GM23338 (cell line): Measurements from ENCODE around the gene CRTC3. TPM values are rescaled to one million over a fixed set of nuclear protein-coding genes. Genes with fewer than 3 reads are reported as not detected.

Experiments
- ATAC-seq: fragments of 200-7000 bp; cut with Tn5 transposase; 3 replicates; pipeline ENCODE4 v1.9.1; 2020
- DNase-seq: peaks from one replicate; pipeline ENCODE4 v3.0.0-alpha.2; 2015; ENCODE audit warnings: low spot score
- H2AFZ ChIP-seq: fragments of 200-600 bp; sonication (generic); 2 replicates; pipeline ENCODE4 v1.8.0; 2016; ENCODE audit warnings: antibody characterized with exemption, mild to moderate bottlenecking, moderate library complexity
- H3F3A ChIP-seq: fragments of 200-600 bp; sonication (generic); replicated peaks from 2 replicates; pipeline ENCODE4 v1.8.0; 2017; ENCODE audit warnings: antibody characterized with exemption, mixed run types, low read depth
- H3K27ac ChIP-seq: fragments of 200-600 bp; sonication (generic); 2 replicates; pipeline ENCODE4 v1.6.1; 2016; ENCODE audit warnings: low read depth
- H3K27me3 ChIP-seq: fragments of 200-600 bp; sonication (generic); 2 replicates; pipeline ENCODE4 v1.8.0; 2016; ENCODE audit warnings: mild to moderate bottlenecking, mixed run types, moderate library complexity; ENCODE audit not compliant: insufficient read depth
- H3K36me3 ChIP-seq: fragments of 200-600 bp; sonication (generic); 2 replicates; pipeline ENCODE4 v1.8.0; 2016; ENCODE audit warnings: mild to moderate bottlenecking; ENCODE audit not compliant: insufficient read depth
- H3K4me1 ChIP-seq: fragments of 200-600 bp; sonication (generic); 2 replicates; pipeline ENCODE4 v1.8.0; 2016; ENCODE audit warnings: mild to moderate bottlenecking, moderate library complexity; ENCODE audit not compliant: insufficient read depth
- H3K4me2 ChIP-seq: fragments of 200-600 bp; sonication (generic); 2 replicates; pipeline ENCODE4 v1.7.1; 2017; ENCODE audit warnings: mixed run types
- H3K4me3 ChIP-seq: fragments of 200-600 bp; sonication (generic); 2 replicates; pipeline ENCODE4 v1.6.1; 2016; ENCODE audit warnings: mixed run types
- H3K79me2 ChIP-seq: fragments of 200-600 bp; sonication (generic); replicated peaks from 2 replicates; pipeline ENCODE4 v1.8.0; 2017; ENCODE audit warnings: mild to moderate bottlenecking; ENCODE audit not compliant: insufficient read depth
- H3K9me2 ChIP-seq: fragments of 200-600 bp; sonication (generic); 2 replicates; pipeline ENCODE4 v1.8.0; 2017; ENCODE audit not compliant: insufficient read depth
- H4K20me1 ChIP-seq: fragments of 200-600 bp; sonication (generic); replicated peaks from 2 replicates; pipeline ENCODE4 v1.8.0; 2017; ENCODE audit warnings: mild to moderate bottlenecking; ENCODE audit not compliant: insufficient read depth
- H3K27ac Mint-ChIP-seq: 2 replicates; pipeline ENCODE4 v1.8.0; 2020; ENCODE audit warnings: inconsistent platforms, mild to moderate bottlenecking, moderate library complexity, mixed read lengths
- H3K27me3 Mint-ChIP-seq: 3 replicates; pipeline ENCODE4 v1.8.0; 2022; ENCODE audit warnings: low read depth, mild to moderate bottlenecking, moderate library complexity, mixed read lengths, inconsistent platforms; ENCODE audit not compliant: insufficient read depth, poor library complexity
- H3K36me3 Mint-ChIP-seq: 3 replicates; pipeline ENCODE4 v1.8.0; 2021; ENCODE audit warnings: low read depth, mild to moderate bottlenecking, inconsistent platforms, moderate library complexity, mixed read lengths
- H3K4me1 Mint-ChIP-seq: 3 replicates; pipeline ENCODE4 v1.8.0; 2020; ENCODE audit warnings: mild to moderate bottlenecking, inconsistent platforms, mixed read lengths
- H3K4me3 Mint-ChIP-seq: 3 replicates; pipeline ENCODE4 v1.8.0; 2021; ENCODE audit warnings: moderate library complexity, mild to moderate bottlenecking, inconsistent platforms, mixed read lengths
- H3K9me3 Mint-ChIP-seq: 3 replicates; pipeline ENCODE4 v1.8.0; 2020; ENCODE audit warnings: moderate library complexity, mild to moderate bottlenecking, inconsistent platforms, mixed read lengths
- CREB1 ChIP-seq: fragments of 250-450 bp; sonication (Bioruptor Pico); IDR thresholded peaks from 2 replicates; pipeline ENCODE4 v1.5.0; 2020; ENCODE audit warnings: low read depth, mild to moderate bottlenecking, moderate library complexity
- CTCF ChIP-seq, 2 experiments: fragments of 200-600 bp in 1 of 2; sonication (generic) in 1 of 2; conservative IDR thresholded peaks; 2 replicates each; pipeline versions ENCODE4 v1.5.1 to v1.6.1; 2016 to 2017; ENCODE audit warnings: antibody characterized with exemption in 2 of 2, low read depth in 2 of 2, mild to moderate bottlenecking in 2 of 2, moderate library complexity in 1 of 2
- EZH2 ChIP-seq: fragments of 200-600 bp; sonication (generic); IDR thresholded peaks from one replicate; pipeline ENCODE4 v1.8.0; 2017; ENCODE audit warnings: antibody characterized with exemption, mild to moderate bottlenecking, low read depth; ENCODE audit not compliant: unreplicated experiment
- EZH2phosphoT487 ChIP-seq: fragments of 200-600 bp; sonication (generic); IDR thresholded peaks from one replicate; pipeline ENCODE4 v1.8.1; 2018; ENCODE audit warnings: antibody characterized with exemption; ENCODE audit not compliant: unreplicated experiment
- JUNB ChIP-seq: IDR thresholded peaks from one replicate; pipeline ENCODE4 v1.6.1; 2016; ENCODE audit warnings: antibody characterized with exemption; ENCODE audit not compliant: unreplicated experiment
- NANOG ChIP-seq: IDR thresholded peaks from 2 replicates; pipeline ENCODE4 v1.6.1; 2016; ENCODE audit warnings: antibody characterized with exemption, borderline replicate concordance
- POLR2AphosphoS5 ChIP-seq: IDR thresholded peaks from 2 replicates; pipeline ENCODE4 v1.6.1; 2016; ENCODE audit warnings: antibody characterized with exemption, low read depth
- STAT1 ChIP-seq: IDR thresholded peaks from one replicate; pipeline ENCODE4 v1.6.1; 2016; ENCODE audit warnings: antibody characterized with exemption; ENCODE audit not compliant: unreplicated experiment
- ZNF114 ChIP-seq: fragments of 250-450 bp; sonication (Bioruptor Pico); IDR thresholded peaks from 2 replicates; pipeline ENCODE4 v1.5.0; 2020; ENCODE audit warnings: mild to moderate bottlenecking, moderate library complexity
- ZNF331 ChIP-seq: fragments of 250-450 bp; sonication (Bioruptor Pico); IDR thresholded peaks from 2 replicates; pipeline ENCODE4 v1.5.0; 2020; ENCODE audit warnings: low read depth, mild to moderate bottlenecking, moderate library complexity
- ZNF462 ChIP-seq: fragments of 250-450 bp; sonication (Bioruptor Pico); IDR thresholded peaks from 2 replicates; pipeline ENCODE4 v1.5.0; 2020; ENCODE audit warnings: mild to moderate bottlenecking, moderate library complexity
- polyA plus RNA-seq: library from polyadenylated mRNA; unstranded; fragments of >200 nt; fragmentation: Nextera tagmentation; extraction: Ambion mirVana; gene quantifications from 2 replicates; pipeline ENCODE4 v1.2.1, GENCODE V29; 2016
- total RNA-seq: library from RNA; depleted of rRNA; stranded (reverse); fragments of >200 nt; shearing (Covaris generic); gene quantifications from 2 replicates; pipeline ENCODE4 v1.2.3, GENCODE V29; 2014
- TF ChIP-seq, protein P1 (sequence below): IDR thresholded peaks from one replicate; pipeline ENCODE4 v1.6.1; 2018; ENCODE audit warnings: antibody characterized with exemption; ENCODE audit not compliant: unreplicated experiment
- TF ChIP-seq, protein P2 (sequence below): IDR thresholded peaks from 2 replicates; pipeline ENCODE4 v1.6.1; 2016; ENCODE audit warnings: antibody characterized with exemption

Gene CRTC3
- total and polyA plus RNA-seq, 2 experiments from 2014 or later: 2.8 to 3.8 TPM

DNA sequence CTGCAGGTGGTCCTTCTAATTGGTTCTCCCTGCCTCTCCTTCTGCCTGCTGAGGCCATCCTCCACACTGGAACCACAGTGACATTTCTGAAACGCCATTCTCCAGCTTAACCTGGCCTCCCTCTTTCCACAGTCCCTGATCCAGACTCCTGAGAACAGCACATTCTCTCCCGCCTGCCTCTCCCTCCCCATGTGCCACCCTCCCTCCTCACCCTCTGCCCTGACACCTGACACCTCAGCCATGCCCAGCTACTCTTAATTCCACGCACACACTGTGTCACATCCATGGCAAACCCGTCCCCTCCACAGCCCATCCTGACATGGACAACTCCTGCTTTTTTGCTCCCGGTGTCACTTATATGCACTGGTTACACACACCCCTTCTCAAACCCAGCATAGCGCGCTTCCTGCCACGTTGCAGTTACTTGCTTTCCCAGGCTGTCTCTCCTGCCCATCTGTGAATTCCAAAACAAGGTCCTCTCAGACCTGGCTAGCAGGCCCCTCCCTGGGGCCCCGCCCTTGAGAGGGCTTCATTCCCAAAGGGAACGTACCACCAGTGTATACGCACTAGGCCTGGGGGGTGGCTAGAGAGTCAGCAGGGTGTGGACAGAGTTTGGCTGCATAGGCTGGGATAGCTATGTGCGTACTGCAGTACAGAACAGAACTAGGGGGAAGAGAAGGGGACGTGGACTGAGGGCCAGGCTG, 94.7 kb downstream of the CRTC3 start:
- Histone ChIP-seq H3K27ac (no peak overlapping the region), H3K4me3 (no peak overlapping the region), H2AFZ (no peak overlapping the region), H3K79me2 (no peaks in the 10 kb centered on the region), H3K9me2 (no peaks in the 10 kb centered on the region), H3K27me3 (no peaks in the 10 kb centered on the region), H3F3A (no peaks in the 10 kb centered on the region), H4K20me1 (no peaks in the 10 kb centered on the region), H3K4me1 (no peaks in the 10 kb centered on the region), H3K4me2 (no peak overlapping the region), H3K36me3 (no peaks in the 10 kb centered on the region; the same call in 1 of the 2 replicates)
- Mint-ChIP-seq H3K4me3 (no peak overlapping the region), H3K27me3 (peaks cover 3% of the 10 kb centered on the region), H3K27ac (peak overlapping the region; percentile 46; the same call in 1 of the 2 replicates), H3K4me1 (peaks cover 2% of the 10 kb centered on the region; the same call in 1 of the 3 replicates), H3K36me3 (0 out of 3 replicates have a peak, but pooled peaks cover 2% of the 10 kb centered on the region), H3K9me3 (no peaks in the 10 kb centered on the region)
- no peak for DNase-seq
- ATAC-seq: peak; percentile 59
- TF ChIP-seq ZNF331 (CRISPR knock-in tag): no peak
- TF ChIP-seq EZH2: no peak
- TF ChIP-seq JUNB: no peak
- no peak for TF ChIP-seq ZNF462
- no peak for TF ChIP-seq CTCF (conservative IDR thresholded peaks at IDR 0.05; ENCODE audit: low read depth in 2 of 2)
- TF ChIP-seq EZH2phosphoT487: no peak
- TF ChIP-seq NANOG: no peak
- TF ChIP-seq STAT1: no peak
- no peak for TF ChIP-seq ZNF114 (CRISPR knock-in tag)
- TF ChIP-seq, protein P1, sequence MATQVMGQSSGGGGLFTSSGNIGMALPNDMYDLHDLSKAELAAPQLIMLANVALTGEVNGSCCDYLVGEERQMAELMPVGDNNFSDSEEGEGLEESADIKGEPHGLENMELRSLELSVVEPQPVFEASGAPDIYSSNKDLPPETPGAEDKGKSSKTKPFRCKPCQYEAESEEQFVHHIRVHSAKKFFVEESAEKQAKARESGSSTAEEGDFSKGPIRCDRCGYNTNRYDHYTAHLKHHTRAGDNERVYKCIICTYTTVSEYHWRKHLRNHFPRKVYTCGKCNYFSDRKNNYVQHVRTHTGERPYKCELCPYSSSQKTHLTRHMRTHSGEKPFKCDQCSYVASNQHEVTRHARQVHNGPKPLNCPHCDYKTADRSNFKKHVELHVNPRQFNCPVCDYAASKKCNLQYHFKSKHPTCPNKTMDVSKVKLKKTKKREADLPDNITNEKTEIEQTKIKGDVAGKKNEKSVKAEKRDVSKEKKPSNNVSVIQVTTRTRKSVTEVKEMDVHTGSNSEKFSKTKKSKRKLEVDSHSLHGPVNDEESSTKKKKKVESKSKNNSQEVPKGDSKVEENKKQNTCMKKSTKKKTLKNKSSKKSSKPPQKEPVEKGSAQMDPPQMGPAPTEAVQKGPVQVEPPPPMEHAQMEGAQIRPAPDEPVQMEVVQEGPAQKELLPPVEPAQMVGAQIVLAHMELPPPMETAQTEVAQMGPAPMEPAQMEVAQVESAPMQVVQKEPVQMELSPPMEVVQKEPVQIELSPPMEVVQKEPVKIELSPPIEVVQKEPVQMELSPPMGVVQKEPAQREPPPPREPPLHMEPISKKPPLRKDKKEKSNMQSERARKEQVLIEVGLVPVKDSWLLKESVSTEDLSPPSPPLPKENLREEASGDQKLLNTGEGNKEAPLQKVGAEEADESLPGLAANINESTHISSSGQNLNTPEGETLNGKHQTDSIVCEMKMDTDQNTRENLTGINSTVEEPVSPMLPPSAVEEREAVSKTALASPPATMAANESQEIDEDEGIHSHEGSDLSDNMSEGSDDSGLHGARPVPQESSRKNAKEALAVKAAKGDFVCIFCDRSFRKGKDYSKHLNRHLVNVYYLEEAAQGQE: no peak
- TF ChIP-seq POLR2AphosphoS5: no peak
- TF ChIP-seq CREB1 (CRISPR knock-in tag): no peak
- TF ChIP-seq, protein P2, sequence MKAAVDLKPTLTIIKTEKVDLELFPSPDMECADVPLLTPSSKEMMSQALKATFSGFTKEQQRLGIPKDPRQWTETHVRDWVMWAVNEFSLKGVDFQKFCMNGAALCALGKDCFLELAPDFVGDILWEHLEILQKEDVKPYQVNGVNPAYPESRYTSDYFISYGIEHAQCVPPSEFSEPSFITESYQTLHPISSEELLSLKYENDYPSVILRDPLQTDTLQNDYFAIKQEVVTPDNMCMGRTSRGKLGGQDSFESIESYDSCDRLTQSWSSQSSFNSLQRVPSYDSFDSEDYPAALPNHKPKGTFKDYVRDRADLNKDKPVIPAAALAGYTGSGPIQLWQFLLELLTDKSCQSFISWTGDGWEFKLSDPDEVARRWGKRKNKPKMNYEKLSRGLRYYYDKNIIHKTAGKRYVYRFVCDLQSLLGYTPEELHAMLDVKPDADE: no peak
